HG03432 (cell line): ENCODE data around the gene KBTBD3.
"Not testable (repeated sequence)": the region's sequence is repeated elsewhere in the genome, so short reads cannot be mapped to it uniquely, and the experiment has no call there.

Experiments
- ATAC-seq: cut with Tn5 transposase; IDR thresholded peaks from one replicate; pipeline ENCODE4 v1.9.1; 2021; ENCODE audit warnings: mild to moderate bottlenecking, moderate library complexity; ENCODE audit not compliant: unreplicated experiment

The KBTBD3 gene

GRCh38 chr11:106061954-106062949 is 14.9 kb downstream of the KBTBD3 start:
- peak; percentile 69 for ATAC-seq

GRCh38 chr11:106061249-106061784 is 15.8 kb downstream of the KBTBD3 start:
- ATAC-seq = no peak

- ATAC-seq = no peak
Observed at GRCh38 chr11:106059617-106060016, 17.5 kb downstream of the KBTBD3 start.

- ATAC-seq = not testable (repeated sequence)
Observed at GRCh38 chr11:106058377-106058776, 18.8 kb downstream of the KBTBD3 start.

- no peak for ATAC-seq
Observed at GRCh38 chr11:106051103-106051502, 26.0 kb downstream of the KBTBD3 start.

GRCh38 chr11:106049727-106050476 is 27.2 kb downstream of the KBTBD3 start:
- ATAC-seq = no peak

- no peak for ATAC-seq
Observed at GRCh38 chr11:106047631-106048030, 29.5 kb downstream of the KBTBD3 start.

- no peak for ATAC-seq
Observed at GRCh38 chr11:106043540-106043939, 33.6 kb downstream of the KBTBD3 start.

GRCh38 chr11:106032861-106033260 is 44.3 kb downstream of the KBTBD3 start:
- no peak for ATAC-seq

GRCh38 chr11:106031936-106032335 is 45.2 kb downstream of the KBTBD3 start:
- no peak for ATAC-seq

- ATAC-seq = peak; percentile 85
Observed at GRCh38 chr11:106031202-106031810, 45.8 kb downstream of the KBTBD3 start.

- ATAC-seq = no peak
Observed at GRCh38 chr11:106030609-106031008, 46.5 kb downstream of the KBTBD3 start.

GRCh38 chr11:106022795-106023275 is 54.3 kb downstream of the KBTBD3 start:
- no peak for ATAC-seq

GRCh38 chr11:106021967-106022794 is 55.0 kb downstream of the KBTBD3 start, which contains the start of gene MSANTD4:
MSANTD4 (minus strand) TSS chr11:106022240; CDS start chr11:106010917, 11,323 bp downstream.
- ATAC-seq = peak; percentile 98

GRCh38 chr11:106021181-106021966 is 55.8 kb downstream of the KBTBD3 start:
- peak; percentile 22 for ATAC-seq

GRCh38 chr11:106017093-106017492 is 60.1 kb downstream of the KBTBD3 start:
- ATAC-seq = no peak

- no peak for ATAC-seq
Observed at GRCh38 chr11:106015066-106015465, 62.1 kb downstream of the KBTBD3 start.

- ATAC-seq = no peak
Observed at GRCh38 chr11:106014620-106015019, 62.5 kb downstream of the KBTBD3 start.

GRCh38 chr11:106014035-106014434 is 63.1 kb downstream of the KBTBD3 start:
- no peak for ATAC-seq
